Motor neuron (in vitro differentiated cells): ENCODE data around the gene UIMC1. TPM values are rescaled to one million over a fixed set of nuclear protein-coding genes. Genes with fewer than 3 reads are reported as not detected.

ENCODE experiments used
- ATAC-seq, 8 experiments: fragments of 200-7000 bp; cut with Tn5 transposase; replicated peaks in 6 of 8; 2 replicates each; pipeline ENCODE4 v1.8.0; 2021; ENCODE audit warnings: mild to moderate bottlenecking in 8 of 8, moderate library complexity in 8 of 8
- H3K27ac ChIP-seq, 2 donors: fragments of 250-450 bp; sonication (Bioruptor Pico); 2 replicates each; pipeline ENCODE4 v1.9.0; 2021; ENCODE audit warnings: antibody characterized with exemption in 2 of 2, mild to moderate bottlenecking in 2 of 2, moderate library complexity in 1 of 2
- H3K4me1 ChIP-seq, 2 donors: fragments of 250-450 bp; sonication (Bioruptor Pico); replicated peaks in 1 of 2; 2 replicates each; pipeline ENCODE4 v1.6.1; 2021; ENCODE audit warnings: antibody characterized with exemption in 2 of 2, mild to moderate bottlenecking in 2 of 2, moderate library complexity in 1 of 2
- H3K4me3 ChIP-seq, 5 donors: fragments of 250-450 bp; sonication (Bioruptor Pico); 2 replicates each; pipeline ENCODE4 v1.9.0; 2021; ENCODE audit warnings: antibody characterized with exemption in 5 of 5, mild to moderate bottlenecking in 5 of 5, moderate library complexity in 4 of 5
- WGBS, 10 experiments: fragments of 450-650 bp; shearing (Covaris generic); methylation state at CpG; one replicate each; pipeline ENCODE4 v1.0.0; 2022; 5-methylcytosine and 5-hydroxymethylcytosine counted together
- in situ Hi-C, 9 experiments: fragments of 400-800 bp; cut with MboI; loops; one replicate each; pipeline ENCODE4 v1.15.0; 2021; ENCODE audit warnings: low sequenced_read_pairs in 9 of 9, low pct_unique_long_range_greater_than_20kb in 2 of 9; ENCODE audit not compliant: unreplicated experiment in 9 of 9
- total RNA-seq, 8 experiments: library from RNA; unstranded; fragments of 300-600 nt; gene quantifications; 2 replicates each; pipeline versions ENCODE4 v1.2.3 to v1.2.4, GENCODE V29; 2022

UIMC1 gene
- total RNA-seq, 8 experiments from 2014 or later = 28.4 to 47.1 (median 36.0) TPM

DNA sequence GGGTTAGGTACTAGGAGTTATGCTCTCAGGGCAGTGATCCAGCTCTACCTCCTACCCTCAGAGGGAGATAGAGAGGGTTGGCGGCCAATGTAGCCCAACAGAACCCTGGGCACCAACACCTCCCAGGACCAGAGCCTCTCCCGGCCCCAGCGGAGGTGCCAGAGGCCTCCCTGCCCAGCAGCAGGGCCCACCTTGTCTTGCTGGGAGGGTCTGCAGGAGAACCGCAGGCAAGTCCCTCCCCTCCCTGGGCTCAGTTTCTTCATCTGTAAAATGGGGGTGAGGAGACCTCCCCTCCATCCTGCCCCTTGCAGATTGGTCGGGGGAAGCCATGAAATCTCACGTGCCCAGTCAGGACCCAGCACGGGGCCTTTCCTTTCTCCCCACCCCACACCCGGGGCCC, 141.8 kb downstream of the UIMC1 start:
- Histone ChIP-seq H3K27ac (no peak overlapping the region), H3K4me1 (peaks cover 43 to 54% of the 10 kb centered on the region in 2 donors), H3K4me3 (no peak overlapping the region)
- in situ Hi-C loops = no loop called here
- no peak for ATAC-seq
- 80 to 100% (median 100%) methylated on average over 1 to 3 of the region's 8 CpGs; no CpG with 5 or more reads in 5 of the 10 experiments for WGBS, 10 experiments

DNA sequence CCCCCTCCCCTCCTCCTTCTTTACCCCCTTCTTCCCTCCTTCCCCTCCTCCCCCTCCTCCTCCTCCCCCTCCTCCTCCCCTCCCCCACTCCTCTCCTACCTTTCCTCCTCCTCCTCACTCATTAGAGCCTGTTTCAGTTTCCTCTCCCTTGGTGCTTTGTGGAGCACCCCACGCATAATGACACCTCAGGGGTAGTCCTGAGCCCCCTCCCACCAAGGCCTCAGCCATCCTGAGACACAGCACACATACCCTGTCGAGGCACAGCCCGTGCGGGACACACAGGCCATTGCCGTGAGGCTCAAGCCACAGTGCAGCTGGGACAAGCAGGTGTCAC, 142.8 kb downstream of the UIMC1 start:
- no peak for ATAC-seq

DNA sequence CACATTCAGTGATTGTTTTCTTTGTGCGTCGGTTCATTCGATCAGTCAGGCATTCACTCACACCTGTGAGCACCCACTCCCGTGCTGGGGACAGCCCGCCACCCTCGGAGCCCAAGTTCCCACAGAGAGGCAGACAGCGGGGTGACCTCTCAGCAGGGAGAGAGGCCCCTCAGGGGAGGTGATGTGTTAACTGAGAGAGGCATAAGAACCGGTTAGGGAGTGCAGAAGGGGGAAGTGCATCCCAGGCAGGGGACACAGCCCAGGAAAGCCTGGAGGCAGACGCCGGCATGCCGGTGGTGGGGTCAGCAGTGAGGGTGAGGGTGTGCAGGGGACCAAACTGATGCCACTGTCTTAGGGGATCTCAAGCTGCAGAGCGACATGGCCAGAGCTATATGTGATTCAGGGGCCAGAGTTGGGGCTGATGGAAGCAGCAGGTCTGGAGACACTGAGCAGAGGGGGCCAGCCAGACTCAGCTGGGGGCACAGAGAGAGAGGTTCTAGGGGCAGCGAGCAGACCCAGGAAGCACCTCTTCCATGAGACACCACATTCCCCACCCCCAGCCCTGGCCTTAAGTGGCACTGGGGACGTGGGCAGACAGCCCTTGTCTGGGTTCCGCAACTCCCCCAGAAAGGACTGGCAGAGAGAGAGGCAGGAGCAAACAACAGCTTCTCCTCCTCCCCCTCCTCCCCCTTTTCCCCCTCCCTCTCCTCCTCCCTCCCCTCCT, 143.4 kb downstream of the UIMC1 start:
- H3K4me1 ChIP-seq = peaks cover 41 to 55% of the 10 kb centered on the region in 2 donors
- no peak overlapping the region for H3K4me3 ChIP-seq
- no peak overlapping the region for H3K27ac ChIP-seq
- ATAC-seq = peak in 5 of 8 experiments; percentile 13 to 57 (median 35)
- in situ Hi-C loops = no loop called here
- WGBS, 10 experiments = 0 to 80% (median 40%) methylated on average over 1 to 7 of the region's 15 CpGs; no CpG with 5 or more reads in 5 of the 10 experiments

More for the DNA sequence above, 142.8 kb downstream of the UIMC1 start:
- H3K4me1 ChIP-seq = peaks cover 41 to 55% of the 10 kb centered on the region in 2 donors
- H3K4me3 ChIP-seq = no peak overlapping the region
- H3K27ac ChIP-seq = no peak overlapping the region
- WGBS, 10 experiments = no CpG with 5 or more reads among the region's 5 CpGs
- in situ Hi-C loops = no loop called here

DNA sequence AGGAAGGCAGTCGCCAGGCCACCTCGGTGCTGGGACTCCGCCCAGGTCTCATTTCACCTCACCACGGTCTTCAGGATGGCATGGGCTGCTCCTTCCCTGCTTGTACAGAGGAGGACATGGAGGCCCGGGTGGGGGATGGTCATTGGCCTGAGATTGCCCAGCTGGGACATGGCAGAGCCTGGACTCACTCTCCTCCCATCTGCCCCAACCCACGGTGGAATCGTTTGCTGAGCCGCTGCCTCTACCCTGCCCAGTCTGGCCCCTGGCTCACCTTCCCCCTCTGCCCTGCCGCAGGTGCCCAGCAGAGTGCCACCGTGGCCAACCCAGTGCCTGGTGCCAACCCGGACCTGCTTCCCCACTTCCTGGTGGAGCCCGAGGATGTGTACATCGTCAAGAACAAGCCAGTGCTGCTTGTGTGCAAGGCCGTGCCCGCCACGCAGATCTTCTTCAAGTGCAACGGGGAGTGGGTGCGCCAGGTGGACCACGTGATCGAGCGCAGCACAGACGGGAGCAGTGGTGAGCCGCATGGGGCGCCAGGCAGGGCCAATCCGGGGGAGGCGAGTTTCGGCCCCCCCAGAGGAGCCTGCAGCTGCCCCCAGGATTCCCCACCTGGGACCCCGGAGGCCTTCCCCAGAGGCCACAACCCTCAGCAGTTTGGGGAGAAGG, 144.1 kb downstream of the UIMC1 start:
- H3K4me3 ChIP-seq = no peak overlapping the region
- no peak overlapping the region for H3K27ac ChIP-seq
- 71 to 95% (median 84%) methylated on average over 4 to 8 of the region's 28 CpGs; no CpG with 5 or more reads in 7 of the 10 experiments for WGBS, 10 experiments
- H3K4me1 ChIP-seq = peaks cover 39 to 50% of the 10 kb centered on the region in 2 donors
- no peak for ATAC-seq
- in situ Hi-C loops = no loop called here

DNA sequence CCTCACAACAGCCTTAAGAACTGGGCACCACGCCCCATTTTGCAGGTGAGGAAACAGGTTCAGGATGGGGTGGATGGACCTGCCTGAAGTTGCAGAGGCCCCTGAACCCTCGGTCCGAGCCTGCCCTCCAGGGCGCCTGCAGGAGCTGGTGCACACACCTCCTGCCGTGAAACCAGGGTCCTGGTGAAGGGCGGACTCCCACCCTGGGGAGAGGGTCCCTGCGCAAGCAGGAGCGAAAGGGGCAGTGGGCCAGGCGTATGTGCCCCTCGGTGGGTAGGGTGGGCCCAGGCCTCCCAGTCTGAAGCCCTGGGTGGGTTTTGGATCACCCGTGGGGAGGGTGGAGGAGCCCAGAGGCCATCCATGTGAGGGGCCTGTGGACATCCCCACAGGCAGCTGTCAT, 145.3 kb downstream of the UIMC1 start:
- peaks cover 29 to 38% of the 10 kb centered on the region in 2 donors for H3K4me1 ChIP-seq
- no peak for ATAC-seq
- in situ Hi-C loops = no loop called here
- no peak overlapping the region for H3K4me3 ChIP-seq
- no peak overlapping the region for H3K27ac ChIP-seq
- WGBS, 10 experiments = 20 to 80% (median 20%) methylated on average over 1 of the region's 11 CpGs; no CpG with 5 or more reads in 7 of the 10 experiments

DNA sequence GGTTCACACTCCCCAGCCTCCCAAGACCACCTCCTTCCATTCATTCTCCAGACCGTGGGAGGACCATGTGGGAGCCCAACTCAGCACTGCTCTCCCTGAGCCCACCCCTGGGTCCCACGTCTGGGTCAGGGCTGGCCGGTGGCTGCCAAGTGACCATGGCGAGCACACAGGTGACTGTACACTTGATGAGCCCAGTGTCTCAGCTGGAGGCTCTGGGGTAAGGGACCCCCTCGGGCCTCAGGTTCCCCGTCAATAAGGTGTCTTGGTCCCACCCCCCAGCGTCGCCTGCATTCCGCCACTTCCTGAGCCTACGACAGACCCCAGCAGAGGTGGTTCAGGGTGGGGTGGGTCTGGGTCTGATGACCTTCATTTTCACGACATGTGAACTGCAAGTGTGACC, 146.2 kb downstream of the UIMC1 start:
- no peak overlapping the region for H3K27ac ChIP-seq
- H3K4me1 ChIP-seq = peaks cover 20 to 29% of the 10 kb centered on the region in 2 donors
- 60 to 83% methylated on average over 2 to 5 of the region's 11 CpGs; no CpG with 5 or more reads in 8 of the 10 experiments for WGBS, 10 experiments
- H3K4me3 ChIP-seq = no peak overlapping the region
- peak in 2 of 8 experiments; percentile 1 to 4 for ATAC-seq
- in situ Hi-C loops = no loop called here

DNA sequence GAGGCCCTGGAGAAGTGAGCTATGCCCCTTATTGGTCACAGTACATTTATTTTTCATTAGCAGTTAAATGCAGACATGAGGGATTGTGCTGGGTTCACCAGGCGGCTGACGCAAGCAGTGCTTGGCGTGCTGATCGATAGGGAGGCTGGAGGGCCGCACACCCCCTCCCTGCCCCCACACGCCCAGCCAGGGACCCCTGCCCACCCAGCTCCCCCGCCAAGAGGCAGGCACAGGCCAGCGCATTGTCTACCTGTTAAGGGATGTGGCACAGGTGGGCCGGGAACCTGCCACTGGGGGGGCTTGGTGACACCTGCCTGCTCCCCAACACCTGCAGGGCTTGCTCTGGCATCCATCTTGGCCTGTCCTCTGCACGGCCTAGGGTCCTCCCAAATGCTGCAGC, 146.7 kb downstream of the UIMC1 start:
- in situ Hi-C loops = no loop called here
- peak in 5 of 8 experiments; percentile 16 to 50 (median 20) for ATAC-seq
- H3K27ac ChIP-seq = no peak overlapping the region
- no peak overlapping the region for H3K4me3 ChIP-seq
- H3K4me1 ChIP-seq = peaks cover 20 to 33% of the 10 kb centered on the region in 2 donors
- 0 to 60% methylated on average over 1 to 2 of the region's 10 CpGs; no CpG with 5 or more reads in 8 of the 10 experiments for WGBS, 10 experiments

DNA sequence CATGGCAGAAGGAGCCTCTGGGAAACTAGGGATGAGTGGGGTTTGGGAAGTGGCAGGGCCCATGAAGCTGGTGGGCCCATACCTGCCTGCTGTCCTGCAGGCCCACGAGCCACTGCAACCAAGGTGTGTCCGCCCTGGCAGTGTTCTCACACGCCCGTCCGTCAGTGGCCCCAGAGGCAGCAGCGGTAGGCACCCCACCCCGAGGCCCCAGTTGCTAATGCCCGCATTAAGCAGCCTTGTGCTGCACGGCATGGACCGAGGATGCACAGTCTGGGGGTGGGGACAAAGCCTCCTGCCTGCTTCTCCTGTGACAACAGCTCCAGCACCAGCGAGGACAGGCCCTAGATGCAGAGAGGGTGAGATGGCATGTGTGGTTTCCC, 148.7 kb downstream of the UIMC1 start:
- peaks cover 31 to 45% of the 10 kb centered on the region in 2 donors for H3K4me1 ChIP-seq
- no peak for ATAC-seq
- no peak overlapping the region for H3K4me3 ChIP-seq
- in situ Hi-C loops = no loop called here
- no peak overlapping the region for H3K27ac ChIP-seq
- 20 to 90% methylated on average over 1 to 4 of the region's 11 CpGs; no CpG with 5 or more reads in 8 of the 10 experiments for WGBS, 10 experiments

DNA sequence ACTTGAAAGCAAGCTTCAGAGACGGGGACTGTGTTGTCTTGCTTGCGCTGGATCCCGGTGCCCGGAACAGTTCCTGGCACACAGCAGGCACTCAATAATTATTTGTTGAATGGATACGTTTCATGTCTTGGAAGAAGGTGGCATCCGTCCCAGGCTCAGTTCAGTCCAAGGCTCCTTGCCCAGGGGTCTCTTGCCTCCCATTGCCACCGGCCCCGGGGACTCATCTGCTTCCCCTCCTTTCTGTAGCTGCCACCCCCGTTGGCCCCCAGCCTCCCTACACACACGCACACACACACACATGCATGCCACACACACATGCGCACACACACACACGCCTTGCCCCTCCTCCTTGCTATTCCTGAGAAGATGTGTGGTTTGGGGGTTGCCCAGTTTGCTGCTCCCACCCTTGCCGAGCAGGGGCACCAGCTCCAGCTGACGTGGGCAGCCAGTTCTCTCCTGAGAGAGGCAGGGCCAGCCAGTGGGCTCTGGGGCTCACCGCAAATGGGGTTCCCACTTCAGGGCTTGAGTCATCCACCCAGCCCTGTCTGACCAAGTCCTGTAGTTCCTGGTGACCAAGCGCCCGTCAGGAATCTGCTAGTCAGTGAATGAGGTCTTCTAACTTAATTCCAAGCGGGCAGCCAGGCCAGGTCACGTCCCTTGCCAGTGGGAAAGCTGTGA, 149.2 kb downstream of the UIMC1 start:
- Histone ChIP-seq H3K4me1 (peaks cover 30 to 45% of the 10 kb centered on the region in 2 donors), H3K27ac (no peak overlapping the region), H3K4me3 (no peak overlapping the region)
- peak in 1 of 8 experiments; percentile 16 for ATAC-seq
- in situ Hi-C loops = no loop called here
- WGBS, 10 experiments = 0 to 97% (median 80%) methylated on average over 1 to 5 of the region's 19 CpGs; no CpG with 5 or more reads in 5 of the 10 experiments

DNA sequence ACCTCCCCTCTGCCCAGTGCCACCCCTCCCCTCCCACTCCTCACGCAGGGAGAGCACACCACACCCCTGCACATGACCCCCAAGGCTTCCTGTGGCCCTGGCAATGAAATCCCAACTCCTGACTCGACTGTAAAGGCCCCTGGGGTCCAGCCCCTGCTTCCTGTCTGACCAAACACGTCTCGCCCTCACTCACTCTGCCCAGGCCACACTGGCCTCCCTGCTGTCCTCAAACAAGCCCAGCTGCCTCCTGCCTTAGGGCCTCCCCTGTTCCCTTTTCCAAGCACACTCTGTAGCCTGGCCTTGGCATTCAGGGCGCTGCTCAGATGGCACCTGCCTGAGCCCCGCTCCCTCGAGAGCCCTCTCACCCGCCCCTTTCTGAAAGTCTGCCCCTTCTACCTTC, 149.8 kb downstream of the UIMC1 start:
- in situ Hi-C loops = no loop called here
- ATAC-seq = no peak
- 15 to 100% (median 50%) methylated on average over 1 to 5 of the region's 8 CpGs; no CpG with 5 or more reads in 6 of the 10 experiments for WGBS, 10 experiments
- H3K4me1 ChIP-seq = peaks cover 28 to 50% of the 10 kb centered on the region in 2 donors
- no peak overlapping the region for H3K4me3 ChIP-seq
- H3K27ac ChIP-seq = no peak overlapping the region

DNA sequence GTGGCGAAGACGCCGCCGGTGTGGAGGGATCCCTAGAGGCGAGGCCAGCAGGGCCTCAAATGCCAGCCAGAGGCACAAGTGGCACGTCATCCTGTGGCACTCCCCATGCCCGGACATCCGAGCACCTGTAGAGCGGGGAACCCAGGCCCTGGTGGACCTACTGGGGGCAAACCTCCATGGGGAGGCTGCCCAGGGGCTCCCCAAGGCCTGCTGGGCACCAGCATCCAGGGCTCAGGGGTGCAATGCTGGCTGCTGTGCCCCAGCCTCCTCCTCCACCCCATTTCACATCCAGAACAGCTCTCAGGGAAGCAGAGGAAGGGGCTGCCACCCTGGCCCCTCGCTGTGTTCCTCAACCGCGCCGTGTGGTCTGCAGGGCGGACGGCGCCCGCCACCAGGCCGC, 151.0 kb downstream of the UIMC1 start:
- in situ Hi-C loops = no loop called here
- H3K4me3 ChIP-seq = no peak overlapping the region
- H3K27ac ChIP-seq = no peak overlapping the region
- no peak for ATAC-seq
- WGBS, 10 experiments = 75 to 100% (median 95%) methylated on average over 1 to 4 of the region's 18 CpGs; no CpG with 5 or more reads in 5 of the 10 experiments
- peaks cover 24 to 54% of the 10 kb centered on the region in 2 donors for H3K4me1 ChIP-seq
